Bronchial epithelial cell (primary cell): Measurements from ENCODE around the gene DDO. TPM values are rescaled to one million over a fixed set of nuclear protein-coding genes. Genes with fewer than 3 reads are reported as not detected.

Experiments
- DNase-seq: peaks from one replicate; pipeline ENCODE4 v3.0.0-alpha.2; 2010; ENCODE audit warnings: low read depth
- FAIRE-seq: peaks from 2 replicates; lab custom pipeline; 2011; peaks lifted over from hg19 to GRCh38; lab: Jason Lieb, UNC
- H3K27me3 ChIP-seq: 2 replicates; pipeline ENCODE4 v1.5.1; 2011; ENCODE audit warnings: low read length; ENCODE audit not compliant: control insufficient read depth, insufficient read depth
- H3K36me3 ChIP-seq: 2 replicates; pipeline ENCODE4 v1.5.1; 2011; ENCODE audit warnings: low read length; ENCODE audit not compliant: control insufficient read depth, insufficient read depth
- H3K4me3 ChIP-seq: 2 replicates; pipeline ENCODE4 v1.5.1; 2011; ENCODE audit warnings: mild to moderate bottlenecking, low read depth, low read length, control low read depth
- CTCF ChIP-seq: IDR thresholded peaks from 2 replicates; pipeline ENCODE4 v1.5.1; 2011; ENCODE audit warnings: mild to moderate bottlenecking, moderate library complexity, low read length, control low read depth, inconsistent platforms; ENCODE audit not compliant: insufficient read depth, severe bottlenecking
- total RNA-seq: library from RNA; depleted of rRNA; stranded (reverse); fragments of >200 nt; gene quantifications from 2 replicates; pipeline ENCODE4 v1.2.1, GENCODE V29; 2014

The DDO gene
- total RNA-seq, 1 donor from 2014 or later: not detected

- no peak for FAIRE-seq
- peaks cover 2% of the 10 kb centered on the region for H3K27me3 ChIP-seq
- H3K4me3 ChIP-seq: no peak overlapping the region
- TF ChIP-seq CTCF: no peak
- H3K36me3 ChIP-seq: no peaks in the 10 kb centered on the region
- DNase-seq: no peak
Observed at GRCh38 chr6:110419028-110419739, 3.8 kb upstream of the DDO start.

GRCh38 chr6:110418594-110418993, 3.2 kb upstream of the DDO start:
- TF ChIP-seq CTCF: no peak
- Histone ChIP-seq H3K4me3 (no peak overlapping the region), H3K36me3 (no peaks in the 10 kb centered on the region), H3K27me3 (peaks cover 2% of the 10 kb centered on the region)
- DNase-seq (no peak), FAIRE-seq (no peak)

- no peak overlapping the region for H3K4me3 ChIP-seq
- TF ChIP-seq CTCF: no peak
- FAIRE-seq (no peak), DNase-seq (no peak)
- H3K27me3 ChIP-seq: peaks cover 2% of the 10 kb centered on the region
- no peaks in the 10 kb centered on the region for H3K36me3 ChIP-seq
Observed at GRCh38 chr6:110414669-110415068, 706 bp downstream of the DDO start.

DNA sequence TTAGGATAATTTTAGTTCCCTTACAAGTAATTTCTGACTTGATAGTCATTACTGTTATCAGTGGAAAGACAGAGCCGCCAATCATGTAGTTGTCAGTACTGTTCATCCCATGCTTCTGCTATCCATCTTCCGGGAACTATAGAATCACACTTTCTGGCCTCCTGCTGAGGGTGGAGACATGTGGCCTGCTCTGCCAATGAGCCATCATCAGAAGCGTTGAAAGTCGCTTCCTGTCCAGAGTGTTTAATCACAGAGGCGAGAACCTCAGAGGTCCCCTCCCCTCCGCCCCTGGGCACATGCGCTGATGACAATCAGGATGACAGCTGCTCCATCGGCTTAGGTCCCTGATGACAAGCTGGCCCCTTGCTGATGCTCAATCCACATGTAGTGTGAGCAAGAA, 3.0 kb downstream of the DDO start:
- FAIRE-seq: no peak
- no peaks in the 10 kb centered on the region for H3K36me3 ChIP-seq

GRCh38 chr6:110410511-110410910, 4.9 kb downstream of the DDO start:
- no peak for TF ChIP-seq CTCF
- Histone ChIP-seq H3K36me3 (no peaks in the 10 kb centered on the region), H3K4me3 (no peak overlapping the region), H3K27me3 (no peaks in the 10 kb centered on the region)
- no peak for FAIRE-seq
- no peak for DNase-seq

More for the DNA sequence above, 3.0 kb downstream of the DDO start:
- no peak for DNase-seq
- Histone ChIP-seq H3K4me3 (no peak overlapping the region), H3K27me3 (no peaks in the 10 kb centered on the region)
- no peak for TF ChIP-seq CTCF

DNA sequence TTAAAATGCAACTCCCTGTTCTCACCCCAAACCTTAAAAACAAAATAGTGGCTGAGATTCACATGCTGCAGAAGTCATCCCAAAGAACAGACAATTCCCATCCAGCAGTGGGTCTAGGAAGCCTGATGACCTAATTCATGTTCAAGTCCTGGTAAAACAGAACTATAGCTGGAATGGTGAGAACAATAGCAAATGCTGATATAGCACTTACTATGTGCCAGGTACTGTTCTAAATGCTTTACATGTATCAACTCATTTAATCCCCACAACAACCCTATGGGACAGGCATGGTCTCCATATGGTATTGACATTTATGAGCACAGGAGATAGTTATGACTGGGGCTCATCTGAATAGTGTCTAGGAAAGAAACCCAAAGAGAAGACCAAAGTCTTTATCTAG, 5.6 kb downstream of the DDO start:
- FAIRE-seq: no peak
- DNase-seq: no peak
- TF ChIP-seq CTCF: no peak
- no peak overlapping the region for H3K4me3 ChIP-seq
- H3K27me3 ChIP-seq: no peaks in the 10 kb centered on the region
- no peaks in the 10 kb centered on the region for H3K36me3 ChIP-seq
